ENCODE measurements around the gene MITF.

DNA sequence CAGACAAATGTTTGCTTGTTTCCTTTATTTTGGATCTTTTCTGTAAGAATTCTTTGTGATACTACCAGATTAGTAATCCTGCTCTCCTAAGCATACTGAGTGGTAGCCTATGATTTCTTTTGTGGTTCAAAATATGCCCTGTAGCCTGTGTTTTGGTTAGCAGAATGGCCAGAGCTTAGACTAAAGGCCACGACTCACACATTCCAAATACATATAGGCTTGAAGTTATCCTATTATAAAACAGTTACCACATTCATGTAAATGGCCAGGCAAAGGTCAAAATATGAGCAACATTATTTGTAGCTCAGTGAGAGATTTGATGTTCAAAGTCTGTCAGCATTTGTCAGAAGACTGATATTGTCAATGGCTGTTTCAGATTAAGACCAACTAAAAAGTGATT, 84.5 kb downstream of the MITF start:
- TF ChIP-seq CTCF (IDR thresholded peaks at IDR 0.05): no peak
- TF ChIP-seq POLR2A (IDR thresholded peaks at IDR 0.05): no peak

Measured in esophagus squamous epithelium (tissue), 4 donors.